K562 (cell line): ENCODE results near the gene RACK1. TPM values are rescaled to one million over a fixed set of nuclear protein-coding genes. Genes with fewer than 3 reads are reported as not detected.

Experiments
- CTCF ChIP-seq, 3 experiments: IDR thresholded peaks in 2 of 3; conservative IDR thresholded peaks in 1 of 3; 2 replicates each; pipeline ENCODE4 v1.5.1; 2011 to 2012; ENCODE audit warnings: low read length in 3 of 3, mild to moderate bottlenecking in 3 of 3, control low read depth in 2 of 3, improper control_type of control experiment in 1 of 3, inconsistent platforms in 1 of 3, low read depth in 1 of 3, mixed read lengths in 1 of 3, moderate library complexity in 1 of 3; ENCODE audit not compliant: insufficient read depth in 2 of 3
- DPF2 ChIP-seq: fragments of 450-650 bp; IDR thresholded peaks from 2 replicates; pipeline ENCODE4 v1.6.1; 2016
- ESRRB ChIP-seq: fragments of 250-450 bp; sonication (Bioruptor Pico); IDR thresholded peaks from 2 replicates; pipeline ENCODE4 v1.5.0; 2020; ENCODE audit warnings: mild to moderate bottlenecking, moderate library complexity, borderline replicate concordance
- FOXK2 ChIP-seq, 2 experiments: fragments of 450-650 bp; IDR thresholded peaks in 1 of 2; conservative IDR thresholded peaks in 1 of 2; 2 replicates each; pipeline ENCODE4 v1.6.1; 2016; ENCODE audit warnings: low read depth in 2 of 2, mild to moderate bottlenecking in 1 of 2
- FOXM1 ChIP-seq, 2 experiments: fragments of 450-650 bp in 1 of 2; sonication (generic) in 1 of 2; formaldehyde crosslinking in 1 of 2; IDR thresholded peaks; 2 replicates each; pipeline versions ENCODE4 v1.6.1 to v1.9.0; 2017 to 2022; ENCODE audit warnings: low read depth in 2 of 2, mild to moderate bottlenecking in 2 of 2, missing genetic modification reagents in 1 of 2, moderate library complexity in 1 of 2
- GABPA ChIP-seq: fragments of 200-800 bp; sonication (Bioruptor generic); conservative IDR thresholded peaks from 2 replicates; pipeline ENCODE4 v1.6.1; 2016; ENCODE audit warnings: low read depth, missing genetic modification characterization, missing compliant biosample characterization
- GTF2F1 ChIP-seq: IDR thresholded peaks from 2 replicates; pipeline ENCODE4 v1.6.1; 2011; ENCODE audit warnings: low read depth, low read length, improper control_type of control experiment
- HBP1 ChIP-seq: fragments of 450-650 bp; formaldehyde crosslinking; IDR thresholded peaks from 2 replicates; pipeline ENCODE4 v1.4.0; 2022; ENCODE audit warnings: missing genetic modification characterization
- MEIS2 ChIP-seq: fragments of 450-650 bp; IDR thresholded peaks from 2 replicates; pipeline ENCODE4 v1.6.1; 2014; ENCODE audit warnings: mild to moderate bottlenecking; ENCODE audit not compliant: partially characterized antibody
- NUFIP1 ChIP-seq: fragments of 450-650 bp; IDR thresholded peaks from 2 replicates; pipeline ENCODE4 v1.6.1; 2018; ENCODE audit not compliant: partially characterized antibody
- PBX2 ChIP-seq, 2 experiments: IDR thresholded peaks in 1 of 2; conservative IDR thresholded peaks in 1 of 2; 2 replicates each; pipeline ENCODE4 v1.6.1; 2016; ENCODE audit warnings: low read depth in 2 of 2, mild to moderate bottlenecking in 1 of 2, missing compliant biosample characterization in 1 of 2, missing genetic modification characterization in 1 of 2, moderate library complexity in 1 of 2
- POLR2G ChIP-seq: fragments of 200-400 bp; formaldehyde crosslinking; IDR thresholded peaks from 2 replicates; pipeline ENCODE4 v1.6.1; 2017; ENCODE audit warnings: low read depth, mild to moderate bottlenecking, antibody characterized with exemption, low read length, moderate library complexity
- RHOXF2B ChIP-seq: fragments of 250-450 bp; sonication (Bioruptor Pico); conservative IDR thresholded peaks from 2 replicates; pipeline ENCODE4 v1.5.1; 2021
- TEAD4 ChIP-seq, 2 experiments: sonication (generic) in 1 of 2; formaldehyde crosslinking in 1 of 2; IDR thresholded peaks; 2 replicates each; pipeline versions ENCODE4 v1.6.1 to v1.8.0; 2012 to 2022; ENCODE audit warnings: borderline replicate concordance in 1 of 2, inconsistent platforms in 1 of 2, low read length in 1 of 2, mild to moderate bottlenecking in 1 of 2, missing genetic modification reagents in 1 of 2
- ZKSCAN8 ChIP-seq: fragments of 200-800 bp; sonication (Bioruptor generic); IDR thresholded peaks from 2 replicates; pipeline ENCODE4 v1.6.1; 2016; ENCODE audit warnings: missing genetic modification characterization, missing compliant biosample characterization
- ZNF217 ChIP-seq: sonication (generic); formaldehyde crosslinking; IDR thresholded peaks from 2 replicates; pipeline ENCODE4 v1.8.0; 2022; ENCODE audit warnings: mild to moderate bottlenecking, missing genetic modification reagents
- ZNF41 ChIP-seq: fragments of 250-450 bp; sonication (Bioruptor Pico); conservative IDR thresholded peaks from 2 replicates; pipeline ENCODE4 v1.4.0; 2020; ENCODE audit warnings: mild to moderate bottlenecking
- ZNF583 ChIP-seq: fragments of 250-450 bp; sonication (Bioruptor Pico); IDR thresholded peaks from 2 replicates; pipeline ENCODE4 v1.4.0; 2020
- ZNF695 ChIP-seq: fragments of 450-650 bp; formaldehyde crosslinking; IDR thresholded peaks from 2 replicates; pipeline ENCODE4 v1.4.0; 2020; ENCODE audit warnings: mild to moderate bottlenecking, moderate library complexity
- polyA plus RNA-seq, 8 experiments: library from polyadenylated mRNA; depleted of rRNA in 4 of 8; stranded (reverse) in 5 of 8; unstranded in 3 of 8; fragments of >200 nt; fragmentation: Nextera tagmentation in 2 of 8; fragmentation: Illumina TruSeq in 1 of 8; extraction: Ambion mirVana in 2 of 8; extraction: Trizol in 1 of 8; gene quantifications; 2 replicates each; pipeline versions ENCODE4 v1.2.1 to v1.2.3, GENCODE V29; 2011 to 2014; ENCODE audit warnings: inconsistent platforms in 1 of 8, missing spikeins in 1 of 8
- total RNA-seq, 7 experiments: library from RNA; depleted of rRNA in 6 of 7; stranded (reverse); fragments of >200 nt in 6 of 7; fragmentation: Illumina TruSeq in 2 of 7; extraction: Trizol in 2 of 7; gene quantifications; 2 replicates each; pipeline versions ENCODE4 v1.2.1 to v1.2.3, GENCODE V29; 2011 to 2021; ENCODE audit warnings: low replicate concordance in 1 of 7

Gene RACK1
- total and polyA plus RNA-seq, 9 of the 15 experiments (the other 6 are each of a cell fraction or from before 2014, with no cell fraction given), result 2,303 to 5,311 (median 3,833) TPM

- TF ChIP-seq FOXK2 (conservative IDR thresholded peaks at IDR 0.05 in 1 of 2, IDR thresholded peaks at IDR 0.05 in 1 of 2; ENCODE audit: low read depth in 2 of 2) (no peak), GTF2F1 (no peak), MEIS2 (peak; percentile 63), PBX2 (CRISPR knock-in tag; IDR thresholded peaks at IDR 0.05; ENCODE audit: low read depth) (no peak), PBX2 (tag; conservative IDR thresholded peaks at IDR 0.05; ENCODE audit: low read depth) (peak; percentile 70; the same call in 1 of the 2 replicates), DPF2 (no peak), ZNF695 (CRISPR knock-in tag) (0 out of 2 replicates have a peak, but pooled peaks have one; percentile 17), GABPA (tag) (no peak), ZNF217 (CRISPR knock-in tag) (no peak), FOXM1 (IDR thresholded peaks at IDR 0.05; ENCODE audit: low read depth) (no peak), FOXM1 (CRISPR knock-in tag; IDR thresholded peaks at IDR 0.05; ENCODE audit: low read depth) (no peak), NUFIP1 (no peak), ZKSCAN8 (CRISPR knock-in tag) (no peak), HBP1 (peak; percentile 83; the same call in 1 of the 2 replicates), ZNF583 (CRISPR knock-in tag) (peak; percentile 76), RHOXF2B (CRISPR knock-in tag) (no peak), ESRRB (no peak), ZNF41 (CRISPR knock-in tag) (0 out of 2 replicates have a peak, but pooled peaks have one; percentile 36), TEAD4 (IDR thresholded peaks at IDR 0.05; ENCODE audit: low read length) (no peak), TEAD4 (CRISPR knock-in tag; IDR thresholded peaks at IDR 0.05; ENCODE audit: borderline replicate concordance) (no peak), POLR2G (no peak), CTCF (IDR thresholded peaks at IDR 0.05 in 2 of 3, conservative IDR thresholded peaks at IDR 0.05 in 1 of 3; ENCODE audit: insufficient read depth in 2 of 3, low read depth in 1 of 3, low read length in 3 of 3) (0 out of 6 replicates have a peak, but pooled peaks of 1 of the 3 experiments have one; percentile 31)
Measured at GRCh38 chr5:181222630-181223057, 21.1 kb downstream of the RACK1 start (continued).
